Measurements from ENCODE around the gene BMP6.

GRCh38 chr6:7785243-7786035, 59.5 kb downstream of the BMP6 start:
- TF ChIP-seq POLR2AphosphoS5 (IDR thresholded peaks at IDR 0.05; ENCODE audit: low read depth): no peak
- no peak for TF ChIP-seq EZH2 (IDR thresholded peaks at IDR 0.05; ENCODE audit: low read depth, unreplicated experiment)
- no peak for TF ChIP-seq CTCF (conservative IDR thresholded peaks at IDR 0.05; ENCODE audit: low read depth in 2 of 2)
- no peak for TF ChIP-seq ZNF114 (CRISPR knock-in tag; IDR thresholded peaks at IDR 0.05)
- TF ChIP-seq JUNB (IDR thresholded peaks at IDR 0.05; ENCODE audit: unreplicated experiment): no peak
- TF ChIP-seq CREB1 (CRISPR knock-in tag; IDR thresholded peaks at IDR 0.05; ENCODE audit: low read depth): no peak
- no peak for TF ChIP-seq REST (IDR thresholded peaks at IDR 0.05; ENCODE audit: unreplicated experiment)
- TF ChIP-seq ETS1 (IDR thresholded peaks at IDR 0.05): no peak
